Endodermal cell (in vitro differentiated cells): ENCODE results near the gene LSM14B. TPM values are rescaled to one million over a fixed set of nuclear protein-coding genes. Genes with fewer than 3 reads are reported as not detected.

Source experiments
- DNase-seq: peaks from one replicate; pipeline ENCODE4 v3.0.0-alpha.2; 2017
- H3K27ac ChIP-seq: 2 replicates; pipeline ENCODE4 v1.5.1; 2013; ENCODE audit warnings: mild to moderate bottlenecking, low read depth, low read length, moderate library complexity
- H3K27me3 ChIP-seq: 2 replicates; pipeline ENCODE4 v1.6.1; 2013; ENCODE audit warnings: mild to moderate bottlenecking, low read length, moderate library complexity; ENCODE audit not compliant: insufficient read depth, control insufficient read depth, poor library complexity, severe bottlenecking
- H3K36me3 ChIP-seq: 2 replicates; pipeline ENCODE4 v1.7.0; 2013; ENCODE audit warnings: mild to moderate bottlenecking, low read length, moderate library complexity; ENCODE audit not compliant: control insufficient read depth, insufficient read depth
- H3K4me1 ChIP-seq: one replicate; pipeline ENCODE4 v1.7.0; 2013; ENCODE audit warnings: low read length; ENCODE audit not compliant: control insufficient read depth, insufficient read depth
- H3K4me3 ChIP-seq: 2 replicates; pipeline ENCODE4 v1.5.1; 2013; ENCODE audit warnings: mild to moderate bottlenecking, low read length, moderate library complexity
- H3K9ac ChIP-seq: 2 replicates; pipeline ENCODE4 v1.6.1; 2013; ENCODE audit warnings: mild to moderate bottlenecking, low read length, moderate library complexity; ENCODE audit not compliant: poor library complexity, severe bottlenecking; ENCODE audit errors: extremely low read depth
- H3K9me3 ChIP-seq: 2 replicates; pipeline ENCODE4 v1.6.1; 2013; ENCODE audit warnings: mild to moderate bottlenecking, low read length, moderate library complexity; ENCODE audit not compliant: control insufficient read depth
- H3K27ac Mint-ChIP-seq: 2 replicates; pipeline ENCODE4 v1.8.0; 2020; ENCODE audit warnings: mixed read lengths
- H3K27me3 Mint-ChIP-seq: 2 replicates; pipeline ENCODE4 v1.8.0; 2021; ENCODE audit warnings: mild to moderate bottlenecking, mixed read lengths; ENCODE audit not compliant: insufficient read depth
- H3K36me3 Mint-ChIP-seq: 2 replicates; pipeline ENCODE4 v1.8.0; 2020; ENCODE audit warnings: low read depth, mixed read lengths
- H3K4me1 Mint-ChIP-seq: 2 replicates; pipeline ENCODE4 v1.8.0; 2020; ENCODE audit warnings: mixed read lengths
- H3K4me3 Mint-ChIP-seq: 2 replicates; pipeline ENCODE4 v1.8.0; 2020; ENCODE audit warnings: mild to moderate bottlenecking, moderate library complexity, mixed read lengths
- H3K9me3 Mint-ChIP-seq: 2 replicates; pipeline ENCODE4 v1.8.0; 2020; ENCODE audit warnings: mild to moderate bottlenecking, mixed read lengths
- WGBS, 2 experiments: methylation state at CpG; one replicate each; pipeline versions ENCODE4 v1.1.5 to v1.1.7; 2013; ENCODE audit warnings: missing lambda C conversion rate in 2 of 2, mixed read lengths in 1 of 2; ENCODE audit not compliant: insufficient coverage in 1 of 2, insufficient read length in 1 of 2; 5-methylcytosine and 5-hydroxymethylcytosine counted together
- total RNA-seq, 2 donors: library from RNA; stranded (reverse); fragmentation: NEBNext Ultra II Directional in 1 of 2; extraction: Animal tissue kit (Norgen Biotek cat#: 25700) in 1 of 2; gene quantifications; 2 replicates in 1 of 2; 3 replicates in 1 of 2; pipeline ENCODE4 v1.2.1, GENCODE V29; 2021
- TF ChIP-seq, protein P1 (sequence below): fragments of 200-600 bp; sonication (generic); conservative IDR thresholded peaks from 2 replicates; pipeline ENCODE4 v1.5.0; 2021; ENCODE audit warnings: antibody characterized with exemption, mild to moderate bottlenecking

The LSM14B gene
- total RNA-seq, 2 donors from 2014 or later = 89.1 to 91.1 TPM

DNA sequence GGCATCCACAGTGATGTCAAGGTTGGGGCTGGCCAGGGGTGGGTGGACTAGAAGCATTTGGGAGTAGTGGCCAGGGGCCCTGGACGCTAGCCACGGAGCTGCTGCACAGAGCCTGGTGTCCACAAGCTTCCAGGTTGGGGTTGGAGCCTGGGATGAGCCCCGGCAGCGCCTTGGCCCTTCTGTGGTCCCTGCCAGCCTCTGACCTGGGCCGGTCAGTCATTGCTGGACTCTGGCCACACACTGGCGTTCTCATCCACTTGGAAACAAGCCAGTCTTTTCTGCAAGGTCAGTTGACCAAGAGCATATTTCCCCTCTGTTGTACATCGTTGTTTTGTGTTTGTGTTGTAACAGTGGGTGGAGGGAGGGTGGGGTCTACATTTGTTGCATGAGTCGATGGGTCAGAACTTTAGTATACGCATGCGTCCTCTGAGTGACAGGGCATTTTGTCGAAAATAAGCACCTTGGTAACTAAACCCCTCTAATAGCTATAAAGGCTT lies 12.5 kb downstream of the LSM14B start:
- H3K9me3 ChIP-seq = no peaks in the 10 kb centered on the region
- H3K27ac ChIP-seq = no peak overlapping the region
- Mint-ChIP-seq H3K27me3 (no peaks in the 10 kb centered on the region), H3K9me3 (no peaks in the 10 kb centered on the region), H3K4me3 (no peak overlapping the region), H3K27ac (no peak overlapping the region), H3K4me1 (no peaks in the 10 kb centered on the region), H3K36me3 (peaks cover 93% of the 10 kb centered on the region)
- no peaks in the 10 kb centered on the region for H3K4me1 ChIP-seq
- no peak overlapping the region for H3K9ac ChIP-seq
- WGBS, 2 experiments = 93 to 95% methylated on average over 8 to 11 of the region's 11 CpGs
- peaks cover 94% of the 10 kb centered on the region for H3K36me3 ChIP-seq
- H3K27me3 ChIP-seq = no peaks in the 10 kb centered on the region
- TF ChIP-seq, protein P1, sequence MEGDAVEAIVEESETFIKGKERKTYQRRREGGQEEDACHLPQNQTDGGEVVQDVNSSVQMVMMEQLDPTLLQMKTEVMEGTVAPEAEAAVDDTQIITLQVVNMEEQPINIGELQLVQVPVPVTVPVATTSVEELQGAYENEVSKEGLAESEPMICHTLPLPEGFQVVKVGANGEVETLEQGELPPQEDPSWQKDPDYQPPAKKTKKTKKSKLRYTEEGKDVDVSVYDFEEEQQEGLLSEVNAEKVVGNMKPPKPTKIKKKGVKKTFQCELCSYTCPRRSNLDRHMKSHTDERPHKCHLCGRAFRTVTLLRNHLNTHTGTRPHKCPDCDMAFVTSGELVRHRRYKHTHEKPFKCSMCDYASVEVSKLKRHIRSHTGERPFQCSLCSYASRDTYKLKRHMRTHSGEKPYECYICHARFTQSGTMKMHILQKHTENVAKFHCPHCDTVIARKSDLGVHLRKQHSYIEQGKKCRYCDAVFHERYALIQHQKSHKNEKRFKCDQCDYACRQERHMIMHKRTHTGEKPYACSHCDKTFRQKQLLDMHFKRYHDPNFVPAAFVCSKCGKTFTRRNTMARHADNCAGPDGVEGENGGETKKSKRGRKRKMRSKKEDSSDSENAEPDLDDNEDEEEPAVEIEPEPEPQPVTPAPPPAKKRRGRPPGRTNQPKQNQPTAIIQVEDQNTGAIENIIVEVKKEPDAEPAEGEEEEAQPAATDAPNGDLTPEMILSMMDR = no peak
- H3K4me3 ChIP-seq = no peak overlapping the region
- DNase-seq = no peak

DNA sequence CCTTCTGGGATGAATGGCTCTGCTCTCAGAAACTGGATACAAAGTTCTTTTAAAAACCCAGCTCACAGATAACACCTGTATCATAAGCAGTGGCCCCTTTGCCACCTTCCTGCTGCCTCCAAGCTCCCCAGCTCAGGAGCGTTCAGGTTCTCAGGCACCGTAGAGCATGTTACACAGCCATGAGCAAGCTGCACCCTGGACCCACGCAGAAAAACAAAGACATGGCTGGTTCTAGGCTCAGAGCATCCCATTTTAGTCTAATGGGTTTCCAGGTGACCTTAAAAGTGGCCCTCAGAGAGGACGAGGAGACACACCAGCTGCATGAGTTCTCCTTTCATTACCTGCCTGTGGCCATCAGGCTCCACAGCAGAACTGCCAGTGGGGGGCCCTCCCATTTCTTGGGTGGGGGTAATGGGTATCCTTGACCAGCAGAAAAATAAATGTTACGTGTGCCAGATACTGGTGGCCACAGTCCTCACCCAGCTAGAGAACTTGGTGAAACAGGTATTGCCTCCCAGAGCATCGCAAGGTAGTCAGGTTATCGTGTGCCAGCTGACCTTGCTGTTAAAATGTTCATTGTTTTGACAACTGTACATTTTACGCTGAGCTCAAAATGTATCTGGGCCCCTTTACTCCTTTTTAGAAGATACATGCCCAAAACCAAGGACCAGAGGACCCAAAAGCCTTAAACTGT lies 13.4 kb downstream of the LSM14B start:
- TF ChIP-seq, protein P1 = no peak
- H3K9ac ChIP-seq = no peak overlapping the region
- H3K4me1 ChIP-seq = no peaks in the 10 kb centered on the region
- Mint-ChIP-seq H3K36me3 (peaks cover 94% of the 10 kb centered on the region), H3K4me3 (no peak overlapping the region), H3K27ac (no peak overlapping the region), H3K27me3 (no peaks in the 10 kb centered on the region), H3K4me1 (peaks cover 5% of the 10 kb centered on the region), H3K9me3 (no peaks in the 10 kb centered on the region)
- 90 to 95% methylated on average over 6 to 8 of the region's 8 CpGs for WGBS, 2 experiments
- H3K27ac ChIP-seq = no peak overlapping the region
- no peaks in the 10 kb centered on the region for H3K9me3 ChIP-seq
- no peak overlapping the region for H3K4me3 ChIP-seq
- peaks cover 94% of the 10 kb centered on the region for H3K36me3 ChIP-seq
- H3K27me3 ChIP-seq = no peaks in the 10 kb centered on the region
- no peak for DNase-seq

GRCh38 chr20:62136283-62137091 lies 14.2 kb downstream of the LSM14B start:
- H3K27ac Mint-ChIP-seq = peak overlapping the region; percentile 18

More at GRCh38 chr20:62136283-62137091, 14.2 kb downstream of the LSM14B start:
- DNase-seq = peak; percentile 89
- Mint-ChIP-seq H3K9me3 (no peaks in the 10 kb centered on the region), H3K4me3 (no peak overlapping the region), H3K27me3 (no peaks in the 10 kb centered on the region), H3K36me3 (peaks cover 90% of the 10 kb centered on the region), H3K4me1 (peaks cover 10% of the 10 kb centered on the region)
- 65 to 69% methylated on average over 6 to 8 of the region's 8 CpGs for WGBS, 2 experiments
- Histone ChIP-seq H3K4me1 (peaks cover 6% of the 10 kb centered on the region), H3K9me3 (no peaks in the 10 kb centered on the region), H3K27me3 (no peaks in the 10 kb centered on the region), H3K4me3 (no peak overlapping the region), H3K36me3 (peaks cover 94% of the 10 kb centered on the region), H3K9ac (no peak overlapping the region), H3K27ac (no peak overlapping the region)
- TF ChIP-seq, protein P1 = peak; percentile 95
